ENCODE results near the gene UPK3A.
"Not testable (repeated sequence)": the region's sequence is repeated elsewhere in the genome, so short reads cannot be mapped to it uniquely, and the experiment has no call there.

Gene UPK3A

DNA sequence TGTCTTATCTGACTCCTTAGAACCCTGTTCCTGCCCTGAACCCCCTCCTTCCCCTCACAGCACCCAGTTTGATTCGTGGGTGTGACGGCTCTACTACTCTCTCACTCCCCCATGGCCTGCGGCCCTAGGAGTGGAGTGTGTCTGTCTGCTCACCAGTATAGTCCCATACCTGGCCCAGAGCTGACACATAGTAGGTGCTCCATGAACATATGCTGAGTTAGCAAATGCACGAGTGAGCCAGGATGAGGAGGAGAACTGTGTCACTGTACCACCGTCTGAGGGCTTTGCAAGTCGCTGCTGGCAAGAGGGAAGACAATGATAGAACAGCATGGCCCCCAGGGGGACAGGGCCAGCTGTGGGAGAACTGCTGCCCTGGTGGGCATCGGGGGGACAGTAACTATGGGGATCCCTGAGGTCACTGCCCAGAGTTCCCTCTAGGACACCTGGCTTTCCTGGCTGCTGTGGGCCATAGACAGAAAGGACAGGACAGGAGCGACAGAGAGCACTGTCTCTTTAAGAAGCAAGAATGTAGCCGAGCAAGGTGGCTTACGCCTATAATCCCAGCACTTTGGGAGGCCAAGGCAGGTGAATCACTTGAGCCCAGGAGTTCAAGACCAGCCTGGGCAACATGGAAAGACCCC lies 24.9 kb upstream of the UPK3A start:
- no peak for DNase-seq

DNA sequence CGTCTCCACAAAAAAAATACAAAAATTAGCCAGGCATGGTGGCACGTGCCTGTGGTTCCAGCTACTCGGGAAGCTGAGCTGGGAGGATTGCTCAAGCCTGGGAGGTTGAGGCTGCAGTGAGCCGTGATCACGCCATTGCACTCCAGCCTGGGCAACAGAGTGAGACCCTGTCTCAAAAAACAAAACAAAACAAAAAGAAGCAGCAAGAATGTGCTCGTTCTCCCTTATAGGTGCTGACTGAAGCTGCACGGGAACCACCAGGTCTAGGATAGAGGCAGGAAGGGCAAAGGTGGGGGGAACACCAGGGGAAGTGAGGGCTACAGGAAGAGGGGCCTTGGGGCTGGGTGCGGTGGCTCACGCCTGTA lies 24.4 kb upstream of the UPK3A start:
- not testable (repeated sequence) for DNase-seq

DNA sequence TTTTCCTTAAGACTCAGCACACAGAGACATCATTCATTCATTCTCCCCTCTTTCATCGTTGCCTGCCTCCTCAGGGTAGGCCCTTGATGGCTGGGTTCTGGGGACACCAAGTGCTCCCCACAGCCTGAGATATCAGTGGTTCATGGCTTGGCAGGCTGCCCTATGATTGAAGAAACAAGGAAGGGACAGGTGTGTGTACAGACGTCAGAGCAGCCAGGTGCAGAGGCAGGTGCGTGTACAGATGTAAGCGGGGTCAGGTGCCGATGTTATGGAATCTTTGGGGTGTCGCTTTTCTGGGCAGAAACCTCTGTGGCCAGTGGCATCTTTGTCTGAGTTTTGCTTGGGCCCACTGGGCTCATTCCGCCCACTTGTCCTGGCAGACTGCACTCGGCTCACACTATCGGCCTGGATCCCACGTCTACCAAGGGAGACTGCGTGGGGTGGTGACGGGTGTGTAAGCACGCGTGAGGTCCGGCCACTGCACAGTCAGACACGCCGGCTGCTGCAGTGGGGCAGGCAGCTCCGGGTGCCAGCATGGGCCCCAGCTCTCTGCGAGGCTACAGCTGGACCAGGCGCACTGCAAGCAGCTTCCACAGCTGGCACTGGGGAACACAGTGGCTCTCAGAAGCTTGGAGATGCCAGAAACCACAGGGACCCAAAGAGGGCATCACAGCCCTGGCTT lies 23.2 kb upstream of the UPK3A start:
- no peak for DNase-seq

- no peak for DNase-seq
Measured at GRCh38 chr22:45262195-45262930, 22.4 kb upstream of the UPK3A start.

DNA sequence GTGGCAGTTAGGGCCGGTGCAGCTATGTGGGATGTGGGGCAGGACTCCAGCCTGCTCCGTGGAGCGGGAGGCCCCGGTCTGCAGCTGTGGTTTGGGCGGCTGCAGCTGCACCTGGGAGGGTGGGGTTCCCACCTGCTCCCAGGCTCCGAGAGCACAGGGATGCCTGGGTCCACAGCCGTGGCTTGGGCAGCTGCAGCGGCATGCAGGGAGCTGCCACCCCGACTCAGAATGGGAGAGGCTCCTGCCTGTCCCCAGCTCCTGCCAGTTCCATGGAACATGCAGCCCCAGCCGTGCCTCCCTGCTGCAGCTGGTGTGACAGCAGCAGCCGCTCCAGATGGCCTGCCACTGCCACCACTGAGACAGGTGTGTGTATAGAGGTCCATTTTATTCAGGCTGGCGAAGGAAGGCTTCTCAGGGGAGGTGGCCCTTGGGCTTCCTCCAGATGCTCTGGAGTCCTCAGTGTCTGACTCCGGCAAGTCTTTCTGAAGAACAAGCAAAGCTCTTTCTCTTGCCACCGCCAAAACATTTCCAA lies 21.8 kb upstream of the UPK3A start:
- DNase-seq = no peak

GRCh38 chr22:45263463-45264269 lies 21.1 kb upstream of the UPK3A start:
- DNase-seq = no peak

DNA sequence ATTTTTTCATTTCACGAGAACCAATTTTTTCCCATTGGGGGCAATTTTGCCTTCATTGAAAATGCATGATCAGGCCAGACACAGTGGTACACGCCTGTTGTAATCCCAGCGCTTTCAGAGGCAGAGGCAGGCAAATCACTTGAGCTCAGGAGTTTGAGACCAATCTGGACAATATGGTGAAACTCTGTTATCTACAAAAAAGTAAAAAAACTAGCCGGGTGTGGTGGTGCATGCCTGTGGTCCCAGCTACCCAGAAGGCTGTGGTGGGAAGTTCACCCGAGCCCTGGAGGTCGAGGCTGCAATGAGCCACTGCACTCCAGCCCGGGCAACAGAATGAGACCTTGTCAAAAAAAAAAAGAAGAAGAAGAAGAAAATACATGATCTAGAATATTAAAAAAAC lies 19.2 kb upstream of the UPK3A start:
- no peak for DNase-seq

DNA sequence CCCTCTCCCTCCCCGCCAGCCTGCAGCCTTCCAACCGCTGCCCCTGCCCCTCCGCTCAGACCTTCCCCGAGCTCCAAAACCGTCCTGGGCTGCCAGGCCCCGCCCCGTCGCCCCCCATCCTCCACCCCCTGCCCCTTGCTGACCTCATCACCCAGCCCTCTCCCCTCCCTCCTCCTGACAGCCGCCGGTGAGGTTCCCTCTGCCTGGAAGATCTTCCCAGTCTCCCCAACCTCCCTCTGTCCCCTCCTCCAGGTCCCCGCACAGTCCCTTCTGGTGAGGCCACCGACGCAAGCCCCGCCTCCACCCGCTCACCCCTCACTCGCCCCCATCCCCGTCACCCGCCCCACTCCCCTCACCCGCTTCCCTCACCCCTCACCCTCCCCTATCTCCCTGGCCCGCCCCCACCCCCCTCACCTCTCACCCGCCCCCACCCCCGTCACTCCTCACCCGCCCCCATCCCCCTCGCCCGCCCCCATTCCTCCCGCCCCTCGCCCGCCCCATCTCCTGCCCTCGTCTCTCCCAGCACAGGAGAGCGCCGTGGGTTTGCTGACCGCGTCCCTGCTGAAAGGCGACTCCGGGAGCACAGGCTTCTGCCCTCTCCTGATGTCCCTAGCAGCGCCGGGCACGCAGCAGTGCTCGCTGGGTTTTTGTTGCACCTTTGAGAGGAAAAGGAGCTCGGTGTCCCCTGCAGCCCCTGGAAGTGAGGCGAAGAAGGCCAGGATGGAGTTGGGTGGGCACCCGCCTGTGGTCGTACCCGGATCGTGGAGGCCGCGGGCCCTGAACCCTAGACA lies 16.4 kb upstream of the UPK3A start:
- no peak for DNase-seq

DNA sequence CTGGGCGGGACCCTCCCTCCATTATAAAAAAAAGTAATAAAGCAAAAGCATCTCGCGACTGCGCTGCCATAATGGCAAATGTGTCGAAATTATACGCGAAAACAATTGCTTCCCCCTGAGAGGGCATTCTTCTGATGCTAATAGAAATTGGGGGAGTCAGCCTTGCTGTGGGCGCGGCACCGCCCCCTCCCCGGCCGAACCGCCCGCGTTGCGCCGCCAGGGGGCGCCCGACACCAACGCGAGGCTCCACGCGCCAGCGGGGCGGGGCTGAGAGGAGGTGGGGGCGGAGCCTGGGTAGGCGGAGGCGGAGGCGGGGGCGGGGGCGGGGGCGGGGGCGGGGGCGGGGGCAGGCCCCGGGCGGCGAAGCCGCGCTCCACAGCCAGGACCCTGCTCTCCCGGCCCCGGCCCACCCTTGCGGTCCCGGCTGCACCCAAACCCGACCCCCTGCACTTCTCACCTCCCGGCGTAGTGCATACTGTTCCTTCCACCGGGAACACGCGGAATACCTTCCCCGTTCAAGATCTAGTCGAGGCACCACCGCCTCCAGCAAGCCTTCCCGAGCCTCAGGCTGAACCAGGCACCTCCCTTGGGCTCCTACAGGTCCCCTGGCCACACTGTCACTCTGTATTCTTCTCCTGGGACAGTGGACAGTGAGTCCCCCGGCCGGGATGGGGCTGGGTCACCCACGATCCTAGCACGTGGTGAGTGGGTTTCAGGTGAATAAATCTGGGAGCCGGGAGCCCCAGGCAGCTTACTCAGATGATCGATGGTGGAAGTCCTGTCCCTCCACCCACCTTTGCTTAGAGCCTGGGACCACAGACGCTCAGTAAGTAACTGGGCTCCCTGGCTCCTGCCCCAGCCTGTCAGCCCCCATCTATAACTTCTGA lies 15.5 kb upstream of the UPK3A start:
- DNase-seq = peak; percentile 98

DNA sequence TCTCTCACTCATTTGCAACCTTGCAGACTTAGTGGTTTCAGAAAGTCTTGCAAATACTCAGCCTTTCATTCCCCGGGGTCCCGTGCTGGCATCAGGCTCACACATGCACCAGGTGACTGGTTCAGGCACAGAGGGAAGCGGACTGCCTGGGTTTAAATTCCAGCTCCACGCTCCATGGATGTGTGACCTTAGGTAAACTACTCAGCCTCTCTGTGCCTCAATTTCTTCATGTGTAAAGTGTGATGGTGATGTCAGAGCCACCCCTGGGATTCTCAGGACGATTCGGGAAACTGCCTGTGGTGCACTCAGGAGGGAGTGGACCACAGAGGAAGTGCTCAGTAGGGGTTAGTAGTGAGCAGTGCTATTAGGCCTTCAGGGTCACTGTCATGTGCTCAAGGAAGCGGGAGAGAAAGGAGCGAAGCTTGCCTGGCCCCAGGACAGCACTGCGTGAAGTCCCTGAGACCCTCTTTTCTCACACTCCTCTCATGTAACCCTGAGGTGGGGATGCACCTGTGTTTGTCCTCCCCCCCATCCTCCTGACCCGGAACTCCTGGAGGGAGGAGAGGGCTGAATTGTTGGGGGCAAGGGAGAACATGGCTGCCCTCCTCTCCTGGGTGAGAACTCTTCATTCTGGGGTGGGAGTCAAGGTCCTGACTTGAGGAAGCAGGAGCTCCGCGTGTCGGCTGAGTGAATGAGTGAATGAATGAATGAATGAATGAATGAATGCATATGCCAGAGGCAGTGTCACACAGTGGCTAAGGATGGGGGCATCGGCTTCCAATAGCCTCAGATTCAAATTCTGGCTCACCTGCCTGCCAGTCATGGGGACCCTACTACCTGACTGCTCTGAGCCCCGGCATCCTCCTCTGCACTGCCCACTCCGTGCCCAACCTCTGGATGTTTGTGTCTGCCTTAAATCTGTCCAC lies 14.4 kb upstream of the UPK3A start:
- no peak for DNase-seq

DNA sequence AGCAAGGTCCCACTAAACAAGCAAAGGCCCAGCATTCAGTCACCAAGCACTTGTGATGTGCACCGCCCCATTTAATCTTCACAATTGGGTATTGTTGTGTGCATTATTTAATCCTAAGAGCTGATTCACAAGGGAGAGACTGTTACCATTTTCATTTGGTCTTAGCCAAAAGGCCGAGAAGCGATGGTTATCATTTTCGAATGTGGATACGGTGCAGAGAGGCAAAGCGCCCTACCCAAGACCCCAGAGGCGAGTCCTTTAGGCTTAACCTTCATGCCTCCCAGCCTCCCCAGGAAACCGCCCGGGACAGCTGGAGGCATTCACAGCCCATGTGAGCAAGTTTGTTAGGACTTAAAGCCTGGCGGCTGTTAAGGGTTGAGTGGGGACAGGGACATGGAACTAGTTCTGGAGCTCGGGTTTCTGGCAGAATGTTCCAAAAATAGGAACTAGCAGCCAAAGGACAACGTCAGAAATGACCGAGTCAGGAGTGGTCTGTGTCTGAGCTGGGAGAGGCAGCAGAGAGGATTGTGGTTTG lies 13.0 kb upstream of the UPK3A start:
- DNase-seq = no peak

GRCh38 chr22:45272498-45272897 lies 12.3 kb upstream of the UPK3A start:
- DNase-seq = no peak

GRCh38 chr22:45273452-45274075 lies 11.2 kb upstream of the UPK3A start:
- DNase-seq = no peak

DNA sequence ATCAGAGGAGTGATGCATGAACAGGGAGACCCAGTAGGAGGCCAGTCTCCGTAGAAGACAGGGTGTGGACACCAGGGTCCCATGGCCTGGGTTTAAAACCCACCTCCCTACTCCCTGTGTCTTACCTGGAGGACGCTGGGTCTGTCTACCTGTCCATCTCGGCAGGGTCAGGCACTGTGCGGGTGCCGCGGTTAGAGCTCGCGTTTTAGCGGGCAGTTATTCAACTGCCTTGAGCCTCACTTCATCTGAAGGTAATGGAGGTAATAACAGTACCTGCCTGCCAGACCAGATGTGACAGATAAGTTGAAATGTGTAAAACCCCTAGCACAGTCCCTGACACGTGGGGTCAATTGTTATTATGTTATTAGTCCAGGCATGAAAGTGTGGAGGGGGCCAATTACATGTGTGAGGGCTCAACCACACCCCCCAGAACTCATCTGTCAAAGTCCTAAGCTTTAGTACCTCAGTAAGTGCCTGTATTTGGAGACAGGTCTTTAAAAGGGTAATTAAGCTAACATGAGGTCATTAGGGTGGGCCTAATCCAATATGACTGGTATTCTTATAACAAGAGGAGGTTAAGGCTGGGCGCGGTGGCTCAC lies 8.1 kb upstream of the UPK3A start:
- no peak for DNase-seq

DNA sequence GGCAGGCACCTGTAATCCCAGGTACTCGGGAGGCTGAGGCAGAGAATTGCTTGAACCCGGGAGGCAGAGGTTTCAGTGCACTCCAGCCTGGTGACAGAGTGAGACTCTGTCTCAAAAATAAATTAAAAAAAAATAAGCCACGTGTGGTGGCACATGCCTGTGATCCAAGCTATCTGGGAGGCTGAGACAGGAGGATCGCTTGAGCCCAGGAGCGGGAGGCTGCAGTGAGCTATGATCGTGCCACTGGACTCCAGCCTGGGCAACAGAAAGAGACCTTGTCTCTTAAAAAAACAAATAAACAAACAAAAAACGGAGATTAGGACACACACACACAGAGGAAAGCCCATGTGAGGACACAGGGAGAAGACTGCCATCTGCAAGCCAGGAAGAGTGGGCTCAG lies 7.0 kb upstream of the UPK3A start:
- not testable (repeated sequence) for DNase-seq

DNA sequence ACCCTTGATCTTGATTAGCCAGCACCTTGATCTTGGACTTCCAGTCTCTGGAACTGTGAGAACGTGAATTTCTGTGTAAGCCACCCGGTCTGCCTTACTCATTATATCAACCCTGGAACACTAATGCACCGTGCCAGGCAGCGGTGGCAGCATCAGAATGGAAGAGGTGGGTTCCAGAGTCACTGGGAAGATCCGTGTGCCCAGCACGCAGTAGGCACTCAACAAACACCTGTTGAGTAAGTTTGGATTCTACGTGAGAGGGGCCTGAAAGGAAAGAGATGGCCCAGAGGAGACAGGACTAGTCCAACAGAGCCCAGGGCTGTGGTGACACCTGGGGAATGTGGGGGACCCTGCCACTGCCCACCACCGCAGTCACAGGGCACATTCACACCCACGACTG lies 6.6 kb upstream of the UPK3A start:
- no peak for DNase-seq

- DNase-seq = no peak
Measured at GRCh38 chr22:45280587-45280980, 4.2 kb upstream of the UPK3A start.

DNA sequence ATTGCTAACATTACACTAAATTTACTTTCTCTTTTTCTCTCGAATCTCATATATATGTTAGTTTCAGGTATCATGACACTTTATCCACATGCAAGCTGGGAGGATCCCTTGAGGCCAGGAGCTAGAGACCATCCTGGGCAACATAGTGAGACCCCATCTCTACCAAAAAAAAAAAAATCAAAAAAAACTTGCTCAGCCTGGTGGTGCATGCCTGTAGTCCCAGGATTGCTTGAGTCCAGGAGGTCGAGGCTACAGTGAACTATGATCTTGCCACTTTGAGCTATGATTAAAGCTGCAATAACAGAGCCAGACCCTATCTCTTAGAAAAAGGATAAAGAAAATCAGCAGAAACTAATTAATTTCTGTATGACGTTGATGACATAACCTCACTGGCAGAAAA lies 3.7 kb upstream of the UPK3A start:
- no peak for DNase-seq
